Measurements from ENCODE around the gene CDK5RAP2. TPM values are rescaled to one million over a fixed set of nuclear protein-coding genes. Genes with fewer than 3 reads are reported as not detected.

The CDK5RAP2 gene
- total RNA-seq, 1 donor from 2014 or later, result 40.4 TPM

- DNase-seq (ENCODE audit: low spot score), result no peak
- Mint-ChIP-seq H3K4me1 (ENCODE audit: low read depth) (peaks cover 40% of the 10 kb centered on the region), H3K27ac (ENCODE audit: unreplicated experiment) (no peak overlapping the region), H3K27me3 (ENCODE audit: low read depth) (no peaks in the 10 kb centered on the region), H3K4me3 (ENCODE audit: unreplicated experiment) (no peak overlapping the region), H3K9me3 (ENCODE audit: low read depth) (peaks cover 2% of the 10 kb centered on the region), H3K36me3 (ENCODE audit: low read depth) (peaks cover 3% of the 10 kb centered on the region)
- no peak for TF ChIP-seq CTCF (IDR thresholded peaks at IDR 0.05)
These were observed 197.5 kb downstream of the CDK5RAP2 start for GRCh38 chr9:120382453-120382852.

- no peak for TF ChIP-seq CTCF (IDR thresholded peaks at IDR 0.05)
- Mint-ChIP-seq H3K36me3 (ENCODE audit: low read depth) (peaks cover 3% of the 10 kb centered on the region), H3K27ac (ENCODE audit: unreplicated experiment) (no peak overlapping the region), H3K27me3 (ENCODE audit: low read depth) (no peaks in the 10 kb centered on the region), H3K4me1 (ENCODE audit: low read depth) (peaks cover 34% of the 10 kb centered on the region), H3K4me3 (ENCODE audit: unreplicated experiment) (no peak overlapping the region), H3K9me3 (ENCODE audit: low read depth) (peaks cover 2% of the 10 kb centered on the region)
- DNase-seq (ENCODE audit: low spot score), result no peak
These were observed 198.1 kb downstream of the CDK5RAP2 start for GRCh38 chr9:120381839-120382238.

- no peak overlapping the region for H3K27ac Mint-ChIP-seq (ENCODE audit: unreplicated experiment)
- H3K36me3 Mint-ChIP-seq (ENCODE audit: low read depth), result peaks cover 3% of the 10 kb centered on the region
- no peak for DNase-seq (ENCODE audit: low spot score)
- no peaks in the 10 kb centered on the region for H3K27me3 Mint-ChIP-seq (ENCODE audit: low read depth)
- no peak for TF ChIP-seq CTCF (IDR thresholded peaks at IDR 0.05)
- H3K9me3 Mint-ChIP-seq (ENCODE audit: low read depth), result peaks cover 2% of the 10 kb centered on the region
- H3K4me1 Mint-ChIP-seq (ENCODE audit: low read depth), result peaks cover 12% of the 10 kb centered on the region
- no peak overlapping the region for H3K4me3 Mint-ChIP-seq (ENCODE audit: unreplicated experiment)
These were observed 200.4 kb downstream of the CDK5RAP2 start for GRCh38 chr9:120379611-120380010.

GRCh38 chr9:120378680-120379079 lies 201.3 kb downstream of the CDK5RAP2 start:
- Mint-ChIP-seq H3K9me3 (ENCODE audit: low read depth) (peaks cover 2% of the 10 kb centered on the region), H3K27me3 (ENCODE audit: low read depth) (no peaks in the 10 kb centered on the region), H3K27ac (ENCODE audit: unreplicated experiment) (no peak overlapping the region), H3K36me3 (ENCODE audit: low read depth) (peaks cover 3% of the 10 kb centered on the region), H3K4me3 (ENCODE audit: unreplicated experiment) (no peak overlapping the region), H3K4me1 (ENCODE audit: low read depth) (peaks cover 3% of the 10 kb centered on the region)
- DNase-seq (ENCODE audit: low spot score), result no peak
- TF ChIP-seq CTCF (IDR thresholded peaks at IDR 0.05), result no peak

GRCh38 chr9:120377268-120378159 lies 202.5 kb downstream of the CDK5RAP2 start:
- no peak for DNase-seq (ENCODE audit: low spot score)
- peaks cover 6% of the 10 kb centered on the region for H3K36me3 Mint-ChIP-seq (ENCODE audit: low read depth)
- no peaks in the 10 kb centered on the region for H3K27me3 Mint-ChIP-seq (ENCODE audit: low read depth)
- no peak for TF ChIP-seq CTCF (IDR thresholded peaks at IDR 0.05)
- no peaks in the 10 kb centered on the region for H3K4me1 Mint-ChIP-seq (ENCODE audit: low read depth)
- H3K27ac Mint-ChIP-seq (ENCODE audit: unreplicated experiment), result no peak overlapping the region
- peaks cover 2% of the 10 kb centered on the region for H3K9me3 Mint-ChIP-seq (ENCODE audit: low read depth)
- H3K4me3 Mint-ChIP-seq (ENCODE audit: unreplicated experiment), result no peak overlapping the region
